BLaER1 (cell line): ENCODE results near the gene PARP11.

ENCODE experiments used
- H3K27ac ChIP-seq: shearing (Covaris generic); formaldehyde crosslinking; 2 replicates; pipeline ENCODE4 v1.8.1; 2022
- H3K27me3 ChIP-seq: shearing (Covaris generic); formaldehyde crosslinking; 2 replicates; pipeline ENCODE4 v1.8.1; 2022
- H3K36me3 ChIP-seq: shearing (Covaris generic); formaldehyde crosslinking; 2 replicates; pipeline ENCODE4 v1.8.1; 2022
- H3K4me1 ChIP-seq: shearing (Covaris generic); formaldehyde crosslinking; 2 replicates; pipeline ENCODE4 v1.8.1; 2022
- H3K4me2 ChIP-seq: shearing (Covaris generic); formaldehyde crosslinking; 2 replicates; pipeline ENCODE4 v1.8.1; 2022
- H3K4me3 ChIP-seq: shearing (Covaris generic); formaldehyde crosslinking; 2 replicates; pipeline ENCODE4 v1.8.1; 2022
- H3K9ac ChIP-seq: shearing (Covaris generic); formaldehyde crosslinking; 2 replicates; pipeline ENCODE4 v1.8.1; 2022
- H3K9me3 ChIP-seq: shearing (Covaris generic); formaldehyde crosslinking; 2 replicates; pipeline ENCODE4 v1.8.1; 2022
- H4K20me1 ChIP-seq: shearing (Covaris generic); formaldehyde crosslinking; 2 replicates; pipeline ENCODE4 v1.8.1; 2022
- Cebpa-rat ChIP-seq: shearing (Covaris generic); IDR thresholded peaks from 2 replicates; pipeline ENCODE4 v1.8.1; 2022

Gene PARP11

GRCh38 chr12:3805077-3805476 is 68.1 kb downstream of the PARP11 start:
- H3K4me1 ChIP-seq = no peaks in the 10 kb centered on the region
- no peak for TF ChIP-seq Cebpa-rat
- no peak overlapping the region for H3K4me2 ChIP-seq
- H4K20me1 ChIP-seq = no peaks in the 10 kb centered on the region
- no peak overlapping the region for H3K4me3 ChIP-seq
- H3K36me3 ChIP-seq = no peaks in the 10 kb centered on the region
- no peaks in the 10 kb centered on the region for H3K9me3 ChIP-seq
- no peaks in the 10 kb centered on the region for H3K27me3 ChIP-seq
- no peak overlapping the region for H3K27ac ChIP-seq
- no peak overlapping the region for H3K9ac ChIP-seq

GRCh38 chr12:3803865-3804472 is 69.2 kb downstream of the PARP11 start:
- H3K27ac ChIP-seq = no peak overlapping the region
- H4K20me1 ChIP-seq = no peaks in the 10 kb centered on the region
- no peak overlapping the region for H3K4me2 ChIP-seq
- TF ChIP-seq Cebpa-rat = no peak
- no peaks in the 10 kb centered on the region for H3K36me3 ChIP-seq
- H3K9ac ChIP-seq = no peak overlapping the region
- no peaks in the 10 kb centered on the region for H3K9me3 ChIP-seq
- no peak overlapping the region for H3K4me3 ChIP-seq
- no peaks in the 10 kb centered on the region for H3K4me1 ChIP-seq
- H3K27me3 ChIP-seq = no peaks in the 10 kb centered on the region

GRCh38 chr12:3802721-3803120 is 70.5 kb downstream of the PARP11 start:
- Histone ChIP-seq H3K4me3 (no peak overlapping the region), H3K27ac (no peak overlapping the region), H4K20me1 (no peaks in the 10 kb centered on the region), H3K9ac (no peak overlapping the region), H3K36me3 (no peaks in the 10 kb centered on the region), H3K9me3 (no peaks in the 10 kb centered on the region), H3K4me1 (no peaks in the 10 kb centered on the region), H3K4me2 (no peak overlapping the region), H3K27me3 (no peaks in the 10 kb centered on the region)
- TF ChIP-seq Cebpa-rat = no peak

GRCh38 chr12:3797531-3798048 is 75.6 kb downstream of the PARP11 start:
- H3K4me3 ChIP-seq = no peak overlapping the region
- H4K20me1 ChIP-seq = no peaks in the 10 kb centered on the region
- H3K9ac ChIP-seq = no peak overlapping the region
- no peak overlapping the region for H3K27ac ChIP-seq
- peaks cover 12% of the 10 kb centered on the region for H3K4me1 ChIP-seq
- H3K27me3 ChIP-seq = no peaks in the 10 kb centered on the region
- no peaks in the 10 kb centered on the region for H3K36me3 ChIP-seq
- no peaks in the 10 kb centered on the region for H3K9me3 ChIP-seq
- H3K4me2 ChIP-seq = no peak overlapping the region
- TF ChIP-seq Cebpa-rat = no peak

- no peak for TF ChIP-seq Cebpa-rat
- Histone ChIP-seq H3K4me1 (peaks cover 12% of the 10 kb centered on the region), H3K4me2 (peak overlapping the region; percentile 26; the same call in 1 of the 2 replicates), H3K27ac (no peak overlapping the region), H4K20me1 (no peaks in the 10 kb centered on the region), H3K36me3 (no peaks in the 10 kb centered on the region), H3K9me3 (no peaks in the 10 kb centered on the region), H3K4me3 (no peak overlapping the region), H3K27me3 (no peaks in the 10 kb centered on the region), H3K9ac (no peak overlapping the region)
Observed at GRCh38 chr12:3795492-3796133, 77.6 kb downstream of the PARP11 start.

GRCh38 chr12:3795066-3795465 is 78.1 kb downstream of the PARP11 start:
- peak overlapping the region; percentile 26; the same call in 1 of the 2 replicates for H3K4me2 ChIP-seq
- TF ChIP-seq Cebpa-rat = no peak
- no peaks in the 10 kb centered on the region for H4K20me1 ChIP-seq
- no peaks in the 10 kb centered on the region for H3K36me3 ChIP-seq
- H3K9ac ChIP-seq = no peak overlapping the region
- H3K4me1 ChIP-seq = peaks cover 17% of the 10 kb centered on the region
- no peak overlapping the region for H3K27ac ChIP-seq
- no peaks in the 10 kb centered on the region for H3K27me3 ChIP-seq
- H3K4me3 ChIP-seq = no peak overlapping the region
- H3K9me3 ChIP-seq = no peaks in the 10 kb centered on the region

GRCh38 chr12:3792623-3793288 is 80.4 kb downstream of the PARP11 start:
- Histone ChIP-seq H3K27ac (no peak overlapping the region), H3K9ac (no peak overlapping the region), H3K9me3 (peaks cover 8% of the 10 kb centered on the region; the same call in 1 of the 2 replicates), H3K4me2 (no peak overlapping the region), H3K4me1 (peaks cover 23% of the 10 kb centered on the region), H3K27me3 (no peaks in the 10 kb centered on the region), H3K4me3 (no peak overlapping the region), H3K36me3 (no peaks in the 10 kb centered on the region), H4K20me1 (no peaks in the 10 kb centered on the region)
- no peak for TF ChIP-seq Cebpa-rat

GRCh38 chr12:3791256-3791874 is 81.8 kb downstream of the PARP11 start:
- Histone ChIP-seq H3K4me2 (no peak overlapping the region), H3K4me1 (peaks cover 23% of the 10 kb centered on the region), H3K9ac (no peak overlapping the region), H3K27me3 (no peaks in the 10 kb centered on the region), H3K36me3 (no peaks in the 10 kb centered on the region), H3K27ac (no peak overlapping the region), H3K4me3 (no peak overlapping the region), H4K20me1 (no peaks in the 10 kb centered on the region), H3K9me3 (peaks cover 8% of the 10 kb centered on the region; the same call in 1 of the 2 replicates)
- TF ChIP-seq Cebpa-rat = no peak

GRCh38 chr12:3790642-3791041 is 82.6 kb downstream of the PARP11 start:
- Histone ChIP-seq H4K20me1 (no peaks in the 10 kb centered on the region), H3K4me2 (0 out of 2 replicates have a peak overlapping the region, but pooled peaks have one; percentile 6), H3K4me1 (peaks cover 22% of the 10 kb centered on the region)

More at GRCh38 chr12:3790642-3791041, 82.6 kb downstream of the PARP11 start:
- Histone ChIP-seq H3K9ac (no peak overlapping the region), H3K4me3 (no peak overlapping the region), H3K27me3 (no peaks in the 10 kb centered on the region), H3K9me3 (peaks cover 8% of the 10 kb centered on the region; the same call in 1 of the 2 replicates), H3K36me3 (no peaks in the 10 kb centered on the region), H3K27ac (no peak overlapping the region)
- no peak for TF ChIP-seq Cebpa-rat
